GM12891 (cell line): ENCODE data around the gene NUDT4B.
"Not testable (repeated sequence)": the region's sequence is repeated elsewhere in the genome, so short reads cannot be mapped to it uniquely, and the experiment has no call there.

Experiments
- DNase-seq: peaks from one replicate; pipeline ENCODE4 v3.0.0; 2011; ENCODE audit warnings: low spot score; ENCODE audit not compliant: insufficient read length
- FAIRE-seq: peaks from 2 replicates; lab custom pipeline; 2011; peaks lifted over from hg19 to GRCh38; lab: Jason Lieb, UNC

Gene NUDT4B

GRCh38 chr1:148733585-148734310 lies 14.8 kb upstream of the NUDT4B start:
- DNase-seq = not testable (repeated sequence)
- FAIRE-seq = peak; percentile 95

GRCh38 chr1:148734311-148734662 lies 14.3 kb upstream of the NUDT4B start:
- FAIRE-seq = peak; percentile 64

GRCh38 chr1:148735538-148735937 lies 13.0 kb upstream of the NUDT4B start:
- not testable (repeated sequence) for DNase-seq
- FAIRE-seq = peak; percentile 93

More at GRCh38 chr1:148734311-148734662, 14.3 kb upstream of the NUDT4B start:
- DNase-seq = not testable (repeated sequence)

- DNase-seq, FAIRE-seq: not testable (repeated sequence)
Observed at GRCh38 chr1:148738667-148739066, 9.9 kb upstream of the NUDT4B start.

GRCh38 chr1:148743200-148743599 lies 5.4 kb upstream of the NUDT4B start:
- not testable (repeated sequence) for FAIRE-seq, DNase-seq

GRCh38 chr1:148743726-148744720 lies 4.6 kb upstream of the NUDT4B start:
- DNase-seq, FAIRE-seq: not testable (repeated sequence)

- FAIRE-seq = peak; percentile 80
- not testable (repeated sequence) for DNase-seq
Observed at GRCh38 chr1:148749335-148749681, 734 bp downstream of the NUDT4B start.

GRCh38 chr1:148756231-148756630 lies 7.7 kb downstream of the NUDT4B start:
- DNase-seq, FAIRE-seq: not testable (repeated sequence)

GRCh38 chr1:148757446-148757845 lies 8.9 kb downstream of the NUDT4B start:
- peak; percentile 51 for FAIRE-seq
- not testable (repeated sequence) for DNase-seq

GRCh38 chr1:148758412-148758811 lies 9.8 kb downstream of the NUDT4B start:
- not testable (repeated sequence) for DNase-seq
- peak; percentile 99 for FAIRE-seq

- not testable (repeated sequence) for DNase-seq, FAIRE-seq
Observed at GRCh38 chr1:148758925-148759324, 10.4 kb downstream of the NUDT4B start.

GRCh38 chr1:148759749-148760148 lies 11.2 kb downstream of the NUDT4B start:
- FAIRE-seq, DNase-seq: not testable (repeated sequence)

GRCh38 chr1:148760206-148760605 lies 11.6 kb downstream of the NUDT4B start:
- DNase-seq, FAIRE-seq: not testable (repeated sequence)

GRCh38 chr1:148761360-148761759 lies 12.8 kb downstream of the NUDT4B start:
- DNase-seq = not testable (repeated sequence)
- FAIRE-seq = peak; percentile 35

GRCh38 chr1:148765238-148766019 lies 16.9 kb downstream of the NUDT4B start:
- not testable (repeated sequence) for DNase-seq, FAIRE-seq

GRCh38 chr1:148768541-148768940 lies 20.0 kb downstream of the NUDT4B start:
- DNase-seq, FAIRE-seq: not testable (repeated sequence)

- FAIRE-seq, DNase-seq: not testable (repeated sequence)
Observed at GRCh38 chr1:148769495-148769894, 20.9 kb downstream of the NUDT4B start.

- FAIRE-seq, DNase-seq: not testable (repeated sequence)
Observed at GRCh38 chr1:148773690-148774089, 25.1 kb downstream of the NUDT4B start.

- FAIRE-seq, DNase-seq: not testable (repeated sequence)
Observed at GRCh38 chr1:148774102-148774501, 25.5 kb downstream of the NUDT4B start.
